Neural progenitor cell (in vitro differentiated cells): Measurements from ENCODE around the gene AGK. TPM values are rescaled to one million over a fixed set of nuclear protein-coding genes. Genes with fewer than 3 reads are reported as not detected.

Source experiments
- DNase-seq: peaks from one replicate; pipeline ENCODE4 v3.0.0-alpha.2; 2016; ENCODE audit warnings: low spot score
- H2AFZ ChIP-seq: fragments of 200-600 bp; sonication (generic); replicated peaks from 2 replicates; pipeline ENCODE4 v1.6.1; 2016; ENCODE audit warnings: antibody characterized with exemption
- H3F3A ChIP-seq: fragments of 200-600 bp; sonication (generic); 2 replicates; pipeline ENCODE4 v1.6.1; 2016; ENCODE audit warnings: antibody characterized with exemption, low read depth
- H3K27ac ChIP-seq: fragments of 200-600 bp; sonication (generic); 2 replicates; pipeline ENCODE4 v1.5.1; 2016; ENCODE audit warnings: mild to moderate bottlenecking
- H3K27me3 ChIP-seq: fragments of 200-600 bp; sonication (generic); 2 replicates; pipeline ENCODE4 v1.6.1; 2016; ENCODE audit warnings: mild to moderate bottlenecking, moderate library complexity
- H3K36me3 ChIP-seq: fragments of 200-600 bp; sonication (generic); 2 replicates; pipeline ENCODE4 v1.5.1; 2016
- H3K4me1 ChIP-seq: fragments of 200-600 bp; sonication (generic); 2 replicates; pipeline ENCODE4 v1.6.1; 2016; ENCODE audit warnings: mixed run types
- H3K4me2 ChIP-seq: fragments of 200-600 bp; sonication (generic); 2 replicates; pipeline ENCODE4 v1.6.1; 2016
- H3K4me3 ChIP-seq: fragments of 200-600 bp; sonication (generic); 2 replicates; pipeline ENCODE4 v1.5.1; 2016
- H3K79me2 ChIP-seq: fragments of 200-600 bp; sonication (generic); 2 replicates; pipeline ENCODE4 v1.6.1; 2016; ENCODE audit warnings: low read depth
- H3K9ac ChIP-seq: fragments of 200-600 bp; sonication (generic); 2 replicates; pipeline ENCODE4 v1.6.1; 2016
- H3K9me3 ChIP-seq: fragments of 200-600 bp; sonication (generic); 2 replicates; pipeline ENCODE4 v1.5.1; 2016; ENCODE audit warnings: low read depth
- H4K20me1 ChIP-seq: fragments of 200-600 bp; sonication (generic); 2 replicates; pipeline ENCODE4 v1.6.1; 2016; ENCODE audit warnings: low read depth
- H3K27ac Mint-ChIP-seq: 3 replicates; pipeline ENCODE4 v1.8.0; 2021; ENCODE audit warnings: mixed read lengths
- H3K27me3 Mint-ChIP-seq: 2 replicates; pipeline ENCODE4 v1.8.0; 2022; ENCODE audit warnings: low read depth, mild to moderate bottlenecking, inconsistent platforms, moderate library complexity, mixed read lengths; ENCODE audit not compliant: insufficient read depth
- H3K36me3 Mint-ChIP-seq: 3 replicates; pipeline ENCODE4 v1.8.0; 2021; ENCODE audit warnings: mixed read lengths
- H3K4me1 Mint-ChIP-seq: 3 replicates; pipeline ENCODE4 v1.8.0; 2021; ENCODE audit warnings: mixed read lengths
- H3K4me3 Mint-ChIP-seq: 3 replicates; pipeline ENCODE4 v1.8.0; 2021; ENCODE audit warnings: mild to moderate bottlenecking, moderate library complexity, mixed read lengths
- H3K9me3 Mint-ChIP-seq: 3 replicates; pipeline ENCODE4 v1.8.0; 2020; ENCODE audit warnings: mixed read lengths
- CTCF ChIP-seq: fragments of 200-600 bp; sonication (generic); IDR thresholded peaks from 2 replicates; pipeline ENCODE4 v1.5.1; 2017; ENCODE audit warnings: antibody characterized with exemption, mild to moderate bottlenecking
- EZH2 ChIP-seq: fragments of 200-600 bp; sonication (generic); IDR thresholded peaks from 2 replicates; pipeline ENCODE4 v1.6.1; 2017; ENCODE audit warnings: antibody characterized with exemption, mild to moderate bottlenecking, moderate library complexity
- EZH2phosphoT487 ChIP-seq: fragments of 200-600 bp; sonication (generic); IDR thresholded peaks from 2 replicates; pipeline ENCODE4 v1.6.1; 2017; ENCODE audit warnings: antibody characterized with exemption
- total RNA-seq: library from RNA; depleted of rRNA; stranded (reverse); fragments of >200 nt; gene quantifications from 2 replicates; pipeline ENCODE4 v1.2.3, GENCODE V29; 2015; ENCODE audit warnings: low replicate concordance

Gene AGK
- total RNA-seq, 1 donor from 2014 or later: 42.6 TPM

GRCh38 chr7:141512597-141512996, 38.6 kb upstream of the AGK start:
- peaks cover 22% of the 10 kb centered on the region for H3K27me3 ChIP-seq
- H3K79me2 ChIP-seq: no peaks in the 10 kb centered on the region
- DNase-seq: no peak
- H3K4me1 ChIP-seq: peaks cover 5% of the 10 kb centered on the region
- no peak overlapping the region for H3K4me3 Mint-ChIP-seq
- no peaks in the 10 kb centered on the region for H3K36me3 Mint-ChIP-seq
- H3K9me3 Mint-ChIP-seq: peaks cover 8% of the 10 kb centered on the region
- H3K36me3 ChIP-seq: no peaks in the 10 kb centered on the region
- no peak overlapping the region for H2AFZ ChIP-seq
- H3F3A ChIP-seq: no peaks in the 10 kb centered on the region
- no peaks in the 10 kb centered on the region for H3K9me3 ChIP-seq
- H3K27ac Mint-ChIP-seq: no peak overlapping the region
- TF ChIP-seq EZH2phosphoT487 (no peak), EZH2 (no peak), CTCF (no peak)
- peaks cover 10% of the 10 kb centered on the region for H3K4me1 Mint-ChIP-seq
- no peak overlapping the region for H3K4me2 ChIP-seq
- no peak overlapping the region for H3K9ac ChIP-seq
- no peak overlapping the region for H3K4me3 ChIP-seq
- peaks cover 5% of the 10 kb centered on the region for H3K27me3 Mint-ChIP-seq
- no peak overlapping the region for H3K27ac ChIP-seq
- no peaks in the 10 kb centered on the region for H4K20me1 ChIP-seq

- Mint-ChIP-seq H3K4me3 (no peak overlapping the region), H3K36me3 (no peaks in the 10 kb centered on the region), H3K27ac (no peak overlapping the region), H3K9me3 (peaks cover 5% of the 10 kb centered on the region), H3K4me1 (peaks cover 10% of the 10 kb centered on the region), H3K27me3 (no peaks in the 10 kb centered on the region)
- Histone ChIP-seq H4K20me1 (no peaks in the 10 kb centered on the region), H3K4me1 (peaks cover 5% of the 10 kb centered on the region), H3K79me2 (no peaks in the 10 kb centered on the region), H3K4me3 (no peak overlapping the region), H3K4me2 (no peak overlapping the region), H3K27me3 (peaks cover 22% of the 10 kb centered on the region), H3K9ac (no peak overlapping the region), H3K27ac (no peak overlapping the region), H2AFZ (no peak overlapping the region), H3K36me3 (no peaks in the 10 kb centered on the region), H3K9me3 (no peaks in the 10 kb centered on the region), H3F3A (no peaks in the 10 kb centered on the region)
- no peak for DNase-seq
- TF ChIP-seq EZH2phosphoT487: no peak
- no peak for TF ChIP-seq EZH2
- TF ChIP-seq CTCF: no peak
Measured at GRCh38 chr7:141513720-141514119, 37.5 kb upstream of the AGK start.

- no peaks in the 10 kb centered on the region for H4K20me1 ChIP-seq
- no peak overlapping the region for H2AFZ ChIP-seq
- no peak overlapping the region for H3K9ac ChIP-seq
- no peak overlapping the region for H3K4me3 ChIP-seq
- Mint-ChIP-seq H3K36me3 (no peaks in the 10 kb centered on the region), H3K4me1 (peaks cover 8% of the 10 kb centered on the region), H3K27me3 (no peaks in the 10 kb centered on the region), H3K27ac (no peak overlapping the region), H3K9me3 (peaks cover 3% of the 10 kb centered on the region), H3K4me3 (no peak overlapping the region)
- no peaks in the 10 kb centered on the region for H3K36me3 ChIP-seq
- no peaks in the 10 kb centered on the region for H3K9me3 ChIP-seq
- H3K27me3 ChIP-seq: peaks cover 19% of the 10 kb centered on the region
- DNase-seq: no peak
- H3K4me1 ChIP-seq: peaks cover 5% of the 10 kb centered on the region
- H3K27ac ChIP-seq: no peak overlapping the region
- H3F3A ChIP-seq: no peaks in the 10 kb centered on the region
- H3K4me2 ChIP-seq: no peak overlapping the region
- TF ChIP-seq EZH2: no peak
- TF ChIP-seq EZH2phosphoT487: no peak
- no peak for TF ChIP-seq CTCF
- H3K79me2 ChIP-seq: no peaks in the 10 kb centered on the region
Measured at GRCh38 chr7:141515941-141516340, 35.3 kb upstream of the AGK start.

GRCh38 chr7:141519623-141520022, 31.6 kb upstream of the AGK start:
- Histone ChIP-seq H3K9me3 (no peaks in the 10 kb centered on the region), H3K4me3 (no peak overlapping the region), H3K36me3 (no peaks in the 10 kb centered on the region), H2AFZ (no peak overlapping the region), H3K27me3 (no peaks in the 10 kb centered on the region), H3K4me1 (no peaks in the 10 kb centered on the region), H3K9ac (no peak overlapping the region), H3K27ac (no peak overlapping the region), H3K79me2 (no peaks in the 10 kb centered on the region), H3F3A (no peaks in the 10 kb centered on the region), H4K20me1 (no peaks in the 10 kb centered on the region), H3K4me2 (no peak overlapping the region)
- Mint-ChIP-seq H3K27ac (no peak overlapping the region), H3K9me3 (no peaks in the 10 kb centered on the region), H3K4me1 (no peaks in the 10 kb centered on the region), H3K4me3 (no peak overlapping the region), H3K27me3 (no peaks in the 10 kb centered on the region), H3K36me3 (no peaks in the 10 kb centered on the region)
- TF ChIP-seq EZH2 (no peak), EZH2phosphoT487 (no peak), CTCF (no peak)
- DNase-seq: no peak
